ENCODE data around the gene PDXP.

The PDXP gene

DNA sequence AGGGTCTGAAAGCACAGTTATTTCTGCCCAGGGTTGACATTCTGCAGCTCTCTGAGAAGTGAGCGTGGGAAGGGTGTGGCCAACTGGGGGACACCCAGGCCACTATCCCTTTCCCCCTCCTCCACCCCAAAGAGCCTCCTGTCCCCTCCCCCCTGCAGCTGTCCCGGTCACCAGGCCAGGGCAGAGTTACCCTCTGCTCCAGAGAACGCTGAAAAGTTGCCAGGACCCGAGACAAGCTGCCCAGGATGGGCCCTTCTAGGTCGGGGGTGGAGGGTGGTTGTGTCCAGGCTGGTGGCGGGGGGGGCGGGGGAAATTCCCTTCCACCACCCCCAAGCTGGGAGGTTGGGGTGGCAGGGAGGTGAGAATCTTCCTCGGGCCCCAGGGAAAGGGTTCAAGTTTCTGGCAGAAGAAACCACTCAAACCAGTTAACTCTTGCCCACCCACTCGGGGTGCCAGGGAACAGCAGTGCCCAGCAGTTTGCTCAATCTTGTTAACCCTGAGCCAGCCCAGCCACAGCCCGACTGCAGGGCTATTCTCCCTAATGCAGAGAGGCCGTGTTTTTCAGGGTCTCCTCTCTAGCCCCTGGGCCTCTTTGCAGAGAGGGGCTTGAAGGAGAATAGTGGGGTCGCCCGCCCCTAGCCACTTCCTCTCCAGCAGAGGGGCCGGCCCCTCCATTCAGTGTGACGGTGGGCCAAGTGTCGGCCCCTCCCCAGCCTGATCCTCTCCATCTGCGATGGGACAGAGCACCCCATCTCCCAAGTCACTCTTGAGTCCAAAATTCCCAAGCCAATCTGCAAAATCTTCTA lies 17.6 kb downstream of the PDXP start:
- no peaks in the 10 kb centered on the region for H3K27me3 ChIP-seq (ENCODE audit: control insufficient read depth, insufficient read depth, low read length)
- peaks cover 5% of the 10 kb centered on the region for H3K4me1 ChIP-seq
- H3K27ac ChIP-seq, result peak overlapping the region; percentile 85

GRCh38 chr22:37676736-37677492 lies 18.4 kb downstream of the PDXP start:
- TF ChIP-seq CTCF (IDR thresholded peaks at IDR 0.05), result no peak
- Histone ChIP-seq H3K4me2 (ENCODE audit: low read length) (peak overlapping the region; percentile 93), H3K9me3 (ENCODE audit: control insufficient read depth, low read length) (no peaks in the 10 kb centered on the region), H3K4me3 (ENCODE audit: low read depth, low read length) (peak overlapping the region; percentile 75), H3K36me3 (ENCODE audit: control insufficient read depth, insufficient read depth, low read length) (no peaks in the 10 kb centered on the region), H3K27me3 (ENCODE audit: control insufficient read depth, insufficient read depth, low read length) (no peaks in the 10 kb centered on the region), H3K4me1 (peaks cover 4% of the 10 kb centered on the region), H3K79me2 (no peaks in the 10 kb centered on the region), H3K27ac (peak overlapping the region; percentile 85), H3K9ac (no peak overlapping the region), H2AFZ (no peak overlapping the region)

More for the DNA sequence above, 17.6 kb downstream of the PDXP start:
- Histone ChIP-seq H3K36me3 (ENCODE audit: control insufficient read depth, insufficient read depth, low read length) (no peaks in the 10 kb centered on the region), H3K4me2 (ENCODE audit: low read length) (peak overlapping the region; percentile 93), H3K4me3 (ENCODE audit: low read depth, low read length) (peak overlapping the region; percentile 75), H2AFZ (no peak overlapping the region), H3K79me2 (no peaks in the 10 kb centered on the region), H3K9me3 (ENCODE audit: control insufficient read depth, low read length) (no peaks in the 10 kb centered on the region), H3K9ac (no peak overlapping the region)
- TF ChIP-seq CTCF (IDR thresholded peaks at IDR 0.05), result no peak

DNA sequence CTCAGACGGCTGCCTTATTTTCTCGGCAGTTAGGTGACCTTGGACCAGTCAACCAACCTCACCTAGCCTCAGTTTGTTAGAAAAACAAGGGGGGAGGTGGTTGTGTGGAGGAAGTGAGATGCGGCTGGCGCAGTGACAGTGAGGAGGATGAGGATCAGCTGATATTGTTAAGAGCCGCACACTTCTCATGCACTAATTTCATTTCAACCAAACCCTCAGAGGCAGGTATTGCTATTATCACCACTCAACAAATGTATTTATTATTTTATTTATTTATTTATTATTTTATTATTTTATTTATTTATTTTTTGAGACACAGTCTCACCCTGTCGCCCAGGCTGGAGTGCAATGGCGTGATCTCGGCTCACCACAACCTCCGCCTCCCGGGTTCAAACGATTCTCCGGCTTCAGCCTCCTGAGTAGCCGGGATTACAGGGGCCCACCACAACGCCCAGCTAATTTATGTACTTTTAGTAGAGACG lies 19.0 kb downstream of the PDXP start:
- H2AFZ ChIP-seq, result no peak overlapping the region
- peaks cover 4% of the 10 kb centered on the region for H3K4me1 ChIP-seq
- H3K79me2 ChIP-seq, result no peaks in the 10 kb centered on the region
- H3K27ac ChIP-seq, result peak overlapping the region; percentile 85
- peak overlapping the region; percentile 93 for H3K4me2 ChIP-seq (ENCODE audit: low read length)
- TF ChIP-seq CTCF (IDR thresholded peaks at IDR 0.05), result no peak
- H3K9ac ChIP-seq, result no peak overlapping the region
- H3K4me3 ChIP-seq (ENCODE audit: low read depth, low read length), result peak overlapping the region; percentile 75
- no peaks in the 10 kb centered on the region for H3K36me3 ChIP-seq (ENCODE audit: control insufficient read depth, insufficient read depth, low read length)
- no peaks in the 10 kb centered on the region for H3K27me3 ChIP-seq (ENCODE audit: control insufficient read depth, insufficient read depth, low read length)
- no peaks in the 10 kb centered on the region for H3K9me3 ChIP-seq (ENCODE audit: control insufficient read depth, low read length)

- Histone ChIP-seq H3K9ac (no peak overlapping the region), H3K4me3 (ENCODE audit: low read depth, low read length) (no peak overlapping the region), H3K4me2 (ENCODE audit: low read length) (no peak overlapping the region), H3K79me2 (no peaks in the 10 kb centered on the region), H3K9me3 (ENCODE audit: control insufficient read depth, low read length) (no peaks in the 10 kb centered on the region), H3K27ac (no peak overlapping the region), H3K4me1 (peaks cover 4% of the 10 kb centered on the region), H3K36me3 (ENCODE audit: control insufficient read depth, insufficient read depth, low read length) (no peaks in the 10 kb centered on the region), H3K27me3 (ENCODE audit: control insufficient read depth, insufficient read depth, low read length) (no peaks in the 10 kb centered on the region), H2AFZ (no peak overlapping the region)
- no peak for TF ChIP-seq CTCF (IDR thresholded peaks at IDR 0.05)
Measured at GRCh38 chr22:37678372-37678771, 19.8 kb downstream of the PDXP start.
